ENCODE measurements around the gene SLC25A17. TPM values are rescaled to one million over a fixed set of nuclear protein-coding genes. Genes with fewer than 3 reads are reported as not detected.
"Not testable (repeated sequence)": the region's sequence is repeated elsewhere in the genome, so short reads cannot be mapped to it uniquely, and the experiment has no call there.

The SLC25A17 gene
- total RNA-seq, 1 experiment from 2014 or later: 24.4 TPM

DNA sequence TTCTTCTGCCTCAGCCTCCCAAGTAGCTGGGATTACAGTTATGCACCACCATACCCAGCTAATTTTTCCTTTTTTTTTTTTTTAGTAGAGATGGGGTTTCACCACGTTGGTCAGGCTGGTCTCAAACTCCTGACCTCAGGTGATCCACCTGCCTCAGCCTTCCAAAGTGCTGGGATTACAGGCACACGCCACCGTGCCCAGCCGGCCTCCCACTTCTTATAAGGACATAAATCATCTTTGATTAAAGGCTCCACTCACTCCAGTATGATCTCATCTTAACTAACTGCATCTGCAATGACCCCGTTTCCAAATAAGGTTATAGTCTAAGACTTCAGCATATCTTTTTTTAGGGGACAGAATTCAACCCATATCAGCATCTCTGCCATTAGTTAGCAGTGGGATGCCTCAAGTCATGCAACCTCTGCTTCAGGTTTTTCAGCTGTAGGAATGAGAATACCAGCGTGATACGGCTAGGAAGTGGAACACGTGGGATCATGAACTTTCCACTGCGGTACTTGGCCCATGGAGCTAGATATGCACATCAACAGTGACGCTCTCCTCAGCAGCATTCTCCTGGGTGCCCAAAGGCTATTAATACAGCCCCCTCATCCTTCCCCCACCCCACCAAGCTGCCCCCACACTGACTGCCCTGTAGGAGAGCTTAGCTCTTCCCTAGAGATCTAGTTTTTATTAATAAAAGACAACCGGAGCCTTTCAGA lies 98.4 kb downstream of the SLC25A17 start:
- DNase-seq (ENCODE audit: low read depth): peak; percentile 29

DNA sequence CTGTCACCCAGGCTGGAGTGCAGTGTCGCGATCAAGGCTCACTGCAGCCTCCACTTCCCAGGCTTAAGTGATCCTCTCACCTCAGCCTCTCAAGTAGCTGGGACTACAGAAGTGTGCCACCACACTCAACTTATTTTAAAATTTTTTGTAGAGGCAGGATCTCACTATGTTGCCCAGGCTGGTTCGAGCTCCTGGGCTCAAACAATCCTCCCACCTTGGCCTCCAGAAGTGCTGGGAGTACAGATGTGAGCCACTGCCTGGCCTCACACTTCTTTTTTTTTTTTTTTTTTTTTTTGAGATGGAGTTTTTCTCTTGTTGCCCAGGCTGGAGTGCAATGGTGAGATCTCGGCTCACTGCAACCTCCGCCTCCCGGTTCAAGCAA lies 99.0 kb downstream of the SLC25A17 start:
- DNase-seq (ENCODE audit: low read depth): not testable (repeated sequence)

Other genes starting within 250 kb of the SLC25A17 start
- 14.9 and 18.9 TPM in 2 replicates for gene MRTFA, start 182.6 kb downstream of the SLC25A17 start, total RNA-seq (2014; rRNA removed; shearing (Covaris generic))
- gene MCHR1, start 139.9 kb downstream of the SLC25A17 start, total RNA-seq (2014; rRNA removed; shearing (Covaris generic)): not detected in 2 replicates
- gene ST13, start 37.3 kb upstream of the SLC25A17 start, total RNA-seq (2014; rRNA removed; shearing (Covaris generic)): 122 and 140 TPM in 2 replicates
- gene XPNPEP3, start 37.8 kb upstream of the SLC25A17 start, total RNA-seq (2014; rRNA removed; shearing (Covaris generic)): 7.9 and 10.8 TPM in 2 replicates
- gene DNAJB7, start 42.8 kb upstream of the SLC25A17 start, total RNA-seq (2014; rRNA removed; shearing (Covaris generic)): not detected in 2 replicates
- gene RBX1, start 132.0 kb upstream of the SLC25A17 start, total RNA-seq (2014; rRNA removed; shearing (Covaris generic)): 134 and 180 TPM in 2 replicates